HG02852 (cell line): ENCODE results near the gene PALD1.

Source experiments
- ATAC-seq: cut with Tn5 transposase; IDR thresholded peaks from one replicate; pipeline ENCODE4 v1.9.1; 2021; ENCODE audit warnings: mild to moderate bottlenecking, moderate library complexity; ENCODE audit not compliant: unreplicated experiment

PALD1 gene

GRCh38 chr10:70504521-70505358 lies 26.2 kb downstream of the PALD1 start:
- ATAC-seq: no peak

GRCh38 chr10:70505908-70506307 lies 27.3 kb downstream of the PALD1 start:
- ATAC-seq: no peak

GRCh38 chr10:70507966-70508365 lies 29.4 kb downstream of the PALD1 start:
- no peak for ATAC-seq

- no peak for ATAC-seq
Measured at GRCh38 chr10:70508912-70509756, 30.6 kb downstream of the PALD1 start.

GRCh38 chr10:70509757-70510147 lies 31.2 kb downstream of the PALD1 start:
- ATAC-seq: no peak

GRCh38 chr10:70510453-70510852 lies 31.9 kb downstream of the PALD1 start:
- ATAC-seq: no peak

- no peak for ATAC-seq
Measured at GRCh38 chr10:70510904-70511303, 32.3 kb downstream of the PALD1 start.

- no peak for ATAC-seq
Measured at GRCh38 chr10:70512149-70512639, 33.6 kb downstream of the PALD1 start.

- peak; percentile 97 for ATAC-seq
Measured at GRCh38 chr10:70513848-70514309, 35.3 kb downstream of the PALD1 start.

GRCh38 chr10:70514591-70514990 lies 36.0 kb downstream of the PALD1 start:
- no peak for ATAC-seq

- ATAC-seq: no peak
Measured at GRCh38 chr10:70515035-70515667, 36.6 kb downstream of the PALD1 start.

GRCh38 chr10:70518695-70519094 lies 40.1 kb downstream of the PALD1 start:
- no peak for ATAC-seq

- no peak for ATAC-seq
Measured at GRCh38 chr10:70523057-70523456, 44.5 kb downstream of the PALD1 start.

- no peak for ATAC-seq
Measured at GRCh38 chr10:70523549-70523948, 45.0 kb downstream of the PALD1 start.

- no peak for ATAC-seq
Measured at GRCh38 chr10:70528314-70528713, 49.7 kb downstream of the PALD1 start.

- ATAC-seq: no peak
Measured at GRCh38 chr10:70528741-70529362, 50.3 kb downstream of the PALD1 start.

- no peak for ATAC-seq
Measured at GRCh38 chr10:70529848-70530247, 51.3 kb downstream of the PALD1 start.

- no peak for ATAC-seq
Measured at GRCh38 chr10:70530315-70530714, 51.7 kb downstream of the PALD1 start.

- ATAC-seq: no peak
Measured at GRCh38 chr10:70532554-70533188, 54.1 kb downstream of the PALD1 start.

GRCh38 chr10:70533189-70533558 lies 54.6 kb downstream of the PALD1 start:
- no peak for ATAC-seq
